Endometrial microvascular endothelial cells (primary cell): ENCODE data around the gene GMIP. TPM values are rescaled to one million over a fixed set of nuclear protein-coding genes. Genes with fewer than 3 reads are reported as not detected.

ENCODE experiments used
- in situ Hi-C: cut with HindIII; loops from 2 replicates; pipeline ENCODE4 v1.10.0; 2017; ENCODE audit warnings: low sequenced_read_pairs, low pct_unique_long_range_greater_than_20kb; ENCODE audit errors: inconsistent ontology term
- total RNA-seq: library from RNA; depleted of rRNA; stranded (reverse); fragments of >200 nt; gene quantifications from one replicate; pipeline ENCODE4 v1.2.3, GENCODE V29; 2015; ENCODE audit errors: inconsistent ontology term

GMIP gene
- total RNA-seq, 1 donor from 2014 or later = 29.0 TPM

GRCh38 chr19:19587771-19588170 is 55.7 kb downstream of the GMIP start:
- in situ Hi-C loops = no loop called here

GRCh38 chr19:19584356-19584755 is 59.1 kb downstream of the GMIP start:
- in situ Hi-C loops = no loop called here

GRCh38 chr19:19582471-19582870 is 61.0 kb downstream of the GMIP start:
- in situ Hi-C loops = no loop called here

GRCh38 chr19:19581391-19581790 is 62.1 kb downstream of the GMIP start:
- in situ Hi-C loops = no loop called here

- in situ Hi-C loops = no loop called here
Observed at GRCh38 chr19:19580418-19580817, 63.0 kb downstream of the GMIP start.

- in situ Hi-C loops = no loop called here
Observed at GRCh38 chr19:19579533-19580361, 63.7 kb downstream of the GMIP start.

Other genes starting within 250 kb of the GMIP start
- gene GATAD2A, start 238.0 kb downstream of the GMIP start, total RNA-seq = 102 TPM
- 0.09 TPM for gene TSSK6, start 128.1 kb downstream of the GMIP start, total RNA-seq
- 2.9 TPM for gene NDUFA13, start 127.4 kb downstream of the GMIP start, total RNA-seq
- not detected for gene YJEFN3, start 114.7 kb downstream of the GMIP start, total RNA-seq
- not detected for gene CILP2, start 105.4 kb downstream of the GMIP start, total RNA-seq
- not detected for gene PBX4, start 25.0 kb downstream of the GMIP start, total RNA-seq
- gene LPAR2, start 15.4 kb downstream of the GMIP start, total RNA-seq = 0.56 TPM
- 46.7 TPM for gene ATP13A1, start 20.0 kb upstream of the GMIP start, total RNA-seq
- gene ZNF101, start 25.2 kb upstream of the GMIP start, total RNA-seq = 3.7 TPM
- gene ZNF14, start 89.5 kb upstream of the GMIP start, total RNA-seq = 1.8 TPM
- gene ZNF506, start 178.1 kb upstream of the GMIP start, total RNA-seq = 3.8 TPM
- 8.4 TPM for gene ZNF253, start 222.2 kb upstream of the GMIP start, total RNA-seq